ENCODE results near the gene MAPK1IP1L. TPM values are rescaled to one million over a fixed set of nuclear protein-coding genes. Genes with fewer than 3 reads are reported as not detected.
"Not testable (repeated sequence)": the region's sequence is repeated elsewhere in the genome, so short reads cannot be mapped to it uniquely, and the experiment has no call there.

The MAPK1IP1L gene
- total RNA-seq, 6 experiments from 2014 or later, result 114 to 150 (median 126) TPM

- no peak for TF ChIP-seq CTCF (IDR thresholded peaks at IDR 0.05)
- H3K4me3 Mint-ChIP-seq, result peak overlapping the region; percentile 34; the same call in 1 of the 2 replicates
- peak overlapping the region; percentile 9 for H3K27ac Mint-ChIP-seq
- no peak for DNase-seq
- no peaks in the 10 kb centered on the region for H3K27me3 Mint-ChIP-seq (ENCODE audit: insufficient read depth)
- no peaks in the 10 kb centered on the region for H3K9me3 Mint-ChIP-seq
- peaks cover 47% of the 10 kb centered on the region for H3K4me1 Mint-ChIP-seq (ENCODE audit: low read depth)
- H3K36me3 Mint-ChIP-seq (ENCODE audit: low read depth), result peaks cover 46% of the 10 kb centered on the region
Measured at GRCh38 chr14:55054098-55054497, 2.7 kb downstream of the MAPK1IP1L start.

GRCh38 chr14:55057919-55058318 lies 6.5 kb downstream of the MAPK1IP1L start:
- Mint-ChIP-seq H3K4me1 (ENCODE audit: low read depth) (peaks cover 51% of the 10 kb centered on the region), H3K36me3 (ENCODE audit: low read depth) (peaks cover 59% of the 10 kb centered on the region), H3K4me3 (no peak overlapping the region)

GRCh38 chr14:55059333-55059732 lies 7.9 kb downstream of the MAPK1IP1L start:
- Mint-ChIP-seq H3K9me3 (no peaks in the 10 kb centered on the region), H3K4me1 (ENCODE audit: low read depth) (peaks cover 45% of the 10 kb centered on the region), H3K36me3 (ENCODE audit: low read depth) (peaks cover 52% of the 10 kb centered on the region), H3K27me3 (ENCODE audit: insufficient read depth) (0 out of 2 replicates have a peak, but pooled peaks cover 2% of the 10 kb centered on the region), H3K27ac (peak overlapping the region; percentile 2), H3K4me3 (no peak overlapping the region)
- DNase-seq, result no peak
- no peak for TF ChIP-seq CTCF (IDR thresholded peaks at IDR 0.05)

More at GRCh38 chr14:55057919-55058318, 6.5 kb downstream of the MAPK1IP1L start:
- no peak for DNase-seq
- Mint-ChIP-seq H3K27me3 (ENCODE audit: insufficient read depth) (0 out of 2 replicates have a peak, but pooled peaks cover 2% of the 10 kb centered on the region), H3K9me3 (no peaks in the 10 kb centered on the region), H3K27ac (no peak overlapping the region)
- no peak for TF ChIP-seq CTCF (IDR thresholded peaks at IDR 0.05)

- peaks cover 56% of the 10 kb centered on the region for H3K36me3 Mint-ChIP-seq (ENCODE audit: low read depth)
- peak overlapping the region; percentile 61; the same call in 1 of the 2 replicates for H3K27ac Mint-ChIP-seq
- H3K4me3 Mint-ChIP-seq, result no peak overlapping the region
- peaks cover 48% of the 10 kb centered on the region for H3K4me1 Mint-ChIP-seq (ENCODE audit: low read depth)
- no peaks in the 10 kb centered on the region for H3K9me3 Mint-ChIP-seq
- no peak for TF ChIP-seq CTCF (IDR thresholded peaks at IDR 0.05)
- peaks cover 2% of the 10 kb centered on the region; the same call in 1 of the 2 replicates for H3K27me3 Mint-ChIP-seq (ENCODE audit: insufficient read depth)
- DNase-seq, result no peak
Measured at GRCh38 chr14:55062517-55063351, 11.3 kb downstream of the MAPK1IP1L start.

- H3K4me3 Mint-ChIP-seq; DNase-seq; H3K9me3 Mint-ChIP-seq; H3K27me3 Mint-ChIP-seq (ENCODE audit: insufficient read depth): not testable (repeated sequence)
- H3K36me3 Mint-ChIP-seq (ENCODE audit: low read depth), result peaks cover 51% of the 10 kb centered on the region
- H3K27ac Mint-ChIP-seq, result peak overlapping the region; percentile 35; the same call in 1 of the 2 replicates
- H3K4me1 Mint-ChIP-seq (ENCODE audit: low read depth), result peaks cover 35% of the 10 kb centered on the region
Measured at GRCh38 chr14:55064896-55065295, 13.4 kb downstream of the MAPK1IP1L start.

GRCh38 chr14:55065411-55065810 lies 14.0 kb downstream of the MAPK1IP1L start:
- H3K36me3 Mint-ChIP-seq (ENCODE audit: low read depth), result peaks cover 52% of the 10 kb centered on the region
- H3K4me3 Mint-ChIP-seq, result no peak overlapping the region
- no peak for TF ChIP-seq CTCF (IDR thresholded peaks at IDR 0.05)
- H3K27ac Mint-ChIP-seq, result peak overlapping the region; percentile 35
- no peak for DNase-seq
- H3K9me3 Mint-ChIP-seq, result no peaks in the 10 kb centered on the region
- no peaks in the 10 kb centered on the region; the same call in 1 of the 2 replicates for H3K27me3 Mint-ChIP-seq (ENCODE audit: insufficient read depth)
- H3K4me1 Mint-ChIP-seq (ENCODE audit: low read depth), result peaks cover 39% of the 10 kb centered on the region

All from HFFc6 (cell line).